Putamen (tissue), 1 donor: ENCODE results near the gene MCM5.
"Not testable (repeated sequence)": the region's sequence is repeated elsewhere in the genome, so short reads cannot be mapped to it uniquely, and the experiment has no call there.

ENCODE experiments used
- DNase-seq: peaks from one replicate; pipeline ENCODE4 v3.0.0-alpha.2; 2016; ENCODE audit warnings: low spot score

The MCM5 gene

GRCh38 chr22:35399678-35400500, at the start of gene MCM5:
MCM5 (plus strand) TSS chr22:35400140; CDS start chr22:35400439, 299 bp downstream.
- peak; percentile 97 for DNase-seq

- peak; percentile 77 for DNase-seq
Measured at GRCh38 chr22:35350539-35351503, 49.1 kb upstream of the MCM5 start.

- peak; percentile 47 for DNase-seq
Measured at GRCh38 chr22:35352214-35353111, 47.5 kb upstream of the MCM5 start.

- no peak for DNase-seq
Measured at GRCh38 chr22:35353318-35353717, 46.6 kb upstream of the MCM5 start.

- no peak for DNase-seq
Measured at GRCh38 chr22:35354068-35354467, 45.9 kb upstream of the MCM5 start.

GRCh38 chr22:35357883-35358621, 41.9 kb upstream of the MCM5 start:
- DNase-seq = no peak

GRCh38 chr22:35359380-35360065, 40.4 kb upstream of the MCM5 start:
- DNase-seq = no peak

- DNase-seq = no peak
Measured at GRCh38 chr22:35361001-35361558, 38.9 kb upstream of the MCM5 start.

- no peak for DNase-seq
Measured at GRCh38 chr22:35363566-35364086, 36.3 kb upstream of the MCM5 start.

GRCh38 chr22:35364230-35364629, 35.7 kb upstream of the MCM5 start:
- not testable (repeated sequence) for DNase-seq

- no peak for DNase-seq
Measured at GRCh38 chr22:35367331-35367886, 32.5 kb upstream of the MCM5 start.

- DNase-seq = no peak
Measured at GRCh38 chr22:35368386-35368785, 31.6 kb upstream of the MCM5 start.

- DNase-seq = no peak
Measured at GRCh38 chr22:35369996-35370395, 29.9 kb upstream of the MCM5 start.

GRCh38 chr22:35373781-35374180, 26.2 kb upstream of the MCM5 start:
- no peak for DNase-seq

GRCh38 chr22:35375031-35375430, 24.9 kb upstream of the MCM5 start:
- no peak for DNase-seq

- DNase-seq = no peak
Measured at GRCh38 chr22:35375526-35375925, 24.4 kb upstream of the MCM5 start.

GRCh38 chr22:35376728-35377472, 23.0 kb upstream of the MCM5 start:
- peak; percentile 87 for DNase-seq

- no peak for DNase-seq
Measured at GRCh38 chr22:35377735-35378134, 22.2 kb upstream of the MCM5 start.

- no peak for DNase-seq
Measured at GRCh38 chr22:35378621-35379020, 21.3 kb upstream of the MCM5 start.
